ENCODE measurements around the gene ZBTB14.

DNA sequence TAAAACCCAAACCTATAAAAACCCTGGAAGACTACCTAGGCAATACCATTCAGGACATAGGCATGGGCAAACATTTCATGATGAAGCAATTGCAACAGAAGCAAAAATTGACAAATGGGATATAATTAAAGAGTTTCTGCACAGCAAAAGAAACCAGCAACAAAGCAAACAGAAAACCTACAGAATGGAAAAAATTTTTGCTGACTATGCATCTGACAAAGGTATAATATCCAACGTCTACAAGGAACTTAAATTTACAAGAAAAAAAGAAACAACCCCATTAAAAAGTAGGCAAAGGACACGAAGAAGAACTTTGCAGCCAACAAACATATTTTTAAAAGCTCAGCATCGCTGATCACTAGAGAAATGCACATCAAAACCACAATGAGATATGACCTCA is 28.8 kb downstream of the ZBTB14 start:
- TF ChIP-seq, protein P1, sequence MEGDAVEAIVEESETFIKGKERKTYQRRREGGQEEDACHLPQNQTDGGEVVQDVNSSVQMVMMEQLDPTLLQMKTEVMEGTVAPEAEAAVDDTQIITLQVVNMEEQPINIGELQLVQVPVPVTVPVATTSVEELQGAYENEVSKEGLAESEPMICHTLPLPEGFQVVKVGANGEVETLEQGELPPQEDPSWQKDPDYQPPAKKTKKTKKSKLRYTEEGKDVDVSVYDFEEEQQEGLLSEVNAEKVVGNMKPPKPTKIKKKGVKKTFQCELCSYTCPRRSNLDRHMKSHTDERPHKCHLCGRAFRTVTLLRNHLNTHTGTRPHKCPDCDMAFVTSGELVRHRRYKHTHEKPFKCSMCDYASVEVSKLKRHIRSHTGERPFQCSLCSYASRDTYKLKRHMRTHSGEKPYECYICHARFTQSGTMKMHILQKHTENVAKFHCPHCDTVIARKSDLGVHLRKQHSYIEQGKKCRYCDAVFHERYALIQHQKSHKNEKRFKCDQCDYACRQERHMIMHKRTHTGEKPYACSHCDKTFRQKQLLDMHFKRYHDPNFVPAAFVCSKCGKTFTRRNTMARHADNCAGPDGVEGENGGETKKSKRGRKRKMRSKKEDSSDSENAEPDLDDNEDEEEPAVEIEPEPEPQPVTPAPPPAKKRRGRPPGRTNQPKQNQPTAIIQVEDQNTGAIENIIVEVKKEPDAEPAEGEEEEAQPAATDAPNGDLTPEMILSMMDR (IDR thresholded peaks at IDR 0.05; ENCODE audit: low read depth, low read length, poor library complexity, severe bottlenecking): no peak
- TF ChIP-seq EZH2phosphoT487 (IDR thresholded peaks at IDR 0.05; ENCODE audit: borderline replicate concordance, low read length): no peak

Data from DOHH2 (cell line).